GM12864 (cell line): Measurements from ENCODE around the gene CEP295NL.
"Not testable (repeated sequence)": the region's sequence is repeated elsewhere in the genome, so short reads cannot be mapped to it uniquely, and the experiment has no call there.

ENCODE experiments used
- DNase-seq: peaks from one replicate; pipeline ENCODE4 v3.0.0-alpha.2; 2011; ENCODE audit warnings: low read depth
- H3K4me3 ChIP-seq: 2 replicates; pipeline ENCODE4 v1.5.1; 2011; ENCODE audit warnings: mild to moderate bottlenecking, low read depth, low read length, control low read depth
- TF ChIP-seq, protein P1 (sequence below): IDR thresholded peaks from 2 replicates; pipeline ENCODE4 v1.5.1; 2011; ENCODE audit warnings: low read depth, mild to moderate bottlenecking, moderate library complexity, low read length, control low read depth, inconsistent platforms; ENCODE audit errors: missing control alignments

Gene CEP295NL

DNA sequence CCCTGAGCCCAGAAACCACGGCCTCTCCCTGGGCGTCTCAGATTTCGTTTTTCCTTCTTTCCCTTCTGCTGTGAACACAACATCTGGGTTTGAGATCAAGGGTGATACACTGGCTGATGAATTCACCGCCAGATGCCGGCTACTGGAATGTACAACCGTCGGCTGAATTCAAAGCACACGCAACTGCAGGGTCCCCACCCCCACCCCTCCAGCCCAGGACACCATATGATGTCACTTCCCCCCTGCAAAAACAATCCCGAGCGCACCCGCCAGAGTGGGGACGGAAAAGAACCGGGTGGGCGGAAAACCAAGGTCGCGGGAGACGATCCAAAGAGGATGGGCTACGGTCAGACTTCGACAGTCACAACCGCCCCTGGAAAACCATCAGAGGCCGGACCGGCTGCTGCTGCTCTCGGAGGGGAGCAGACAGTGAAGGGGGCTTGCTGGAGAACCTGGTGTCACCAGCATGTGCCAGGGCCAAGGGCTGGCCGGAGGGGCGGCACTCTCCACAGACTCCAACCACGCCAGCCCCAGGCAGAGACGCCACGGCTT is 23.3 kb downstream of the CEP295NL start:
- DNase-seq, result no peak
- TF ChIP-seq, protein P1, sequence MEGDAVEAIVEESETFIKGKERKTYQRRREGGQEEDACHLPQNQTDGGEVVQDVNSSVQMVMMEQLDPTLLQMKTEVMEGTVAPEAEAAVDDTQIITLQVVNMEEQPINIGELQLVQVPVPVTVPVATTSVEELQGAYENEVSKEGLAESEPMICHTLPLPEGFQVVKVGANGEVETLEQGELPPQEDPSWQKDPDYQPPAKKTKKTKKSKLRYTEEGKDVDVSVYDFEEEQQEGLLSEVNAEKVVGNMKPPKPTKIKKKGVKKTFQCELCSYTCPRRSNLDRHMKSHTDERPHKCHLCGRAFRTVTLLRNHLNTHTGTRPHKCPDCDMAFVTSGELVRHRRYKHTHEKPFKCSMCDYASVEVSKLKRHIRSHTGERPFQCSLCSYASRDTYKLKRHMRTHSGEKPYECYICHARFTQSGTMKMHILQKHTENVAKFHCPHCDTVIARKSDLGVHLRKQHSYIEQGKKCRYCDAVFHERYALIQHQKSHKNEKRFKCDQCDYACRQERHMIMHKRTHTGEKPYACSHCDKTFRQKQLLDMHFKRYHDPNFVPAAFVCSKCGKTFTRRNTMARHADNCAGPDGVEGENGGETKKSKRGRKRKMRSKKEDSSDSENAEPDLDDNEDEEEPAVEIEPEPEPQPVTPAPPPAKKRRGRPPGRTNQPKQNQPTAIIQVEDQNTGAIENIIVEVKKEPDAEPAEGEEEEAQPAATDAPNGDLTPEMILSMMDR, result no peak
- no peak overlapping the region for H3K4me3 ChIP-seq

DNA sequence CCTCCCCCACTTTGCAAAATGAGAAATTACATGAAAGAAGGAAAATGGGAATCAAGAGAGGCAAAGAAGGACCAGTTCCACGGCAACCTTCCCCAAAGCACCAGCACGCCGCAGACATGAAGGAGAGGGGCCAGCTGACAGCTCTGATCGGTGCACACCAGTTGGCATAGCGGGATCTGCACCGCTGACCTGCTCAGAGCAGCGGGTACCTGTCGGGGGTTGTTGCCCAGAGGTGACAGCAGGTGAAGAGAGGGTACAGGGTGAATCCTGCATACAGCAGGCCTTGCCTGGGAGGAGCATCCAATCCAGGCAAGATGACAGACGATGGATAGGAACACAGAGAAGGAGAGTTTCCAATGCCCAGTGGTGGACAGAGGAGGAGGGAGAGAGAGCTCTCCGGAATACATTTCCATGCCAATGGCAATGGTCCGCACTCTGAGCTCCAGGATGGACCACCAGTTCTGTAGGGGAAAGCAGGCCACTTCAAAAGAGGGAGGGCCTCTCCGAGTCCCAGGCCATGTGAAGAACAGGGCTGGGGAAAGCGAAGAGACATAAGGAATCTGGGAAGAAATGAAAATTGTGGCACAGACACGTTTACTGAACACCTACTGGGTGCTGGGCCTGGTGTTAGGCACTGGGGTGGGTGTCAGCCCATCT is 24.0 kb downstream of the CEP295NL start:
- no peak for DNase-seq
- TF ChIP-seq, protein P1, result no peak
- H3K4me3 ChIP-seq, result no peak overlapping the region

DNA sequence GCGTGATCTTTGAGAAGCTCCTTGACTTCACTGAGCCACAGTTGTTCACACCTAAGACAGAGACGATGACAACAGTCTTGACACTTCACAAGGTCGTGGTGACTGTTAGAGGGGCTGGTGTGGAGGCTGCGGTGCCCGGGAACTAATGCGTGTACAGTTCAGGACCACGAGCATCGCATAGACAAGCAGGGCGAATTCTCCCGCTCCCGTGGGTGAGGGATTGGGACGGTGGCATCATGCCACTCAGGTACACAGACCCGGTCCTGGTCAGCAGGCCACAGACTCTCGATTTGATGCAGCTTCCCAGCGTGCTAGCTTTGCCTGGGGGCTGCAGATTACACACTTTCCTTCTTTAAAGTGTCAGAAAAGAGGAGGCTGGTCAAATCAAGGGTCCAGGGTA is 24.7 kb downstream of the CEP295NL start:
- DNase-seq, result no peak
- H3K4me3 ChIP-seq, result no peak overlapping the region
- TF ChIP-seq, protein P1, result no peak

DNA sequence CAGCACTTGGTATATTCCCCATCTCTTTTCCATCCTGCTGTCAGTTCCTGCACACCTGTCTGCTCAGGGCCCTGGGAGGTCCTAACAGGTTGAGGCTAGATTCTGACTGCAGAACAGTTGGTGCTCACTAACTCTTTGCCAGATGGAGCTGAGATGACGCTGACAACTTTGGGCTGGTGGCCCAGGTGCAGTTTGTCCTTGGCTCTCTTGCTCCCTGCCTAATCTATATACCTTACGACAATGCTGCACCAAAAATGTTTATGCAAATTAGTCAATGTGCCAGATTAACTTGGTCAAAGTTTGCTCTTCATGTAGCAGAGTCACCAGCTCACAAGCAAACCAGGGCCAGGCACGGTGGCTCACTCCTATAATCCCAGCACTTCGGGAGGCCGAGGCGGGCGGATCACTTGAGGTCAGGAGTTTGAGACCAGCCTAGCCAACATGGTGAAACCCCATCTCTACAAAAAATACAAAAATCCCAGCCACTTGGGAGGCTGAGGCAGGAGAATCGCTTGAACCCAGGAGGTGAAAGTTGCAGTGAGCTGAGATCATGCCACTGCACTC is 26.0 kb downstream of the CEP295NL start:
- H3K4me3 ChIP-seq, DNase-seq: not testable (repeated sequence)

DNA sequence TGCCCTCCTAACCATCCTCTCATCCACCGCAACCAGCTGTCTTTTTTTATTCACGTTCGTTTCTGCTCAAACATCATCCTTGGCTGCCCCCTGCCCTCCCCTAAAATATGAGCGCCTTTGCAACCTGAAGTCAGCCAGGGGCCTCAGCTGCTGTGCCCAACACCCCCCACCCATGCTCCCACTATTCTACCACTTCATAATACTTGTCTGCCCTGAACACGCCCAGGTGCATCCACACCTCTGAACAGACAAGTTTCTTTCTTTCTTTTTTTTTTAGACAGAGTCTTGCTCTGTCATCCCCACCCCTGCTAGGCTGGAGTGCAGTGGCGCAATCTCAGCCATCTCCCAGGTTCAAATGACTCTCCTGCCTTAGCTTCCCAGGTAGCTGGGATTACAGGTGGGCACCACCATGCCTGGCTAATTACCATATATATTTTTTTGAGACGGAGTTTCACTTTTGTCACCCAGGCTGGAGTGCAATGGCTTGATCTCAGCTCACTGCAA is 26.9 kb downstream of the CEP295NL start:
- TF ChIP-seq, protein P1, result no peak
- H3K4me3 ChIP-seq, result no peak overlapping the region
- no peak for DNase-seq

DNA sequence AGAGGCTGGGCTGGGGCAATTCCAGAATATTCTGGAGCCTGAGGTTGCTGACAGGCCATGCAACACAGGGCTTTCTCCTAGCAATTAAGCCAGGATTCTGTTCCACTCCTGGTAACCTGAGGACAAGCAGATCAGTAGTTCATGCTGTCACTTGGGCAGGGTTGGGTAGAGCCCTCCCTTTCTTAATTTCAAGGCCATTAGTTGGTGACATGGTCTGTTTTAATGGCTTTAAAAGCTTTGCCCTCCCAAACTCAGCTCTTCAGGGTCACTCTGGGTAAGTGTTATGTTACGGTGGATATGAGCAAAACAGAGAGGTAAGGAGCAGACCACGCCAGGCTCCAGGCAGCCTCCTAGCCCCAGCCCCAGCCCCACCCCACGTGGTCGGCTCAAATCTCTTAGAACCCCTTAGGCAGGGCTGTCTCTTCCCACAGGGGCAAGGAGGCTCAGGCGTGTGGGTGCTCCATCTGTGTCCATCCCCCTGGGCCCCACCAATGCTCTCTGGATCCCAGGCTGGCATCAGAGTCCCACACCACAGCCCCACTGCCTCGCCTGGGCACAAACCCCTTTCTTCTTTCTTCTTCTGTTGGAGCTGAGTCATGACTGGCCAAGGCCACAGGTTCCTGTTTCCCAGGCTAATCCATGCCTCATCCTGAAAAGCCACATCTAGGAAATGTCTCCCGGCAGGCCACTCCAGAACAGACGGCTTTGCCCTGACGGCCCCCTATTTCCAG is 27.5 kb downstream of the CEP295NL start:
- TF ChIP-seq, protein P1, result no peak
- H3K4me3 ChIP-seq, result no peak overlapping the region
- no peak for DNase-seq
